Measurements from ENCODE around the gene LKAAEAR1.
A peak's percentile ranks its signal among the peaks of the same experiment; 100 is the strongest.

The LKAAEAR1 gene

DNA sequence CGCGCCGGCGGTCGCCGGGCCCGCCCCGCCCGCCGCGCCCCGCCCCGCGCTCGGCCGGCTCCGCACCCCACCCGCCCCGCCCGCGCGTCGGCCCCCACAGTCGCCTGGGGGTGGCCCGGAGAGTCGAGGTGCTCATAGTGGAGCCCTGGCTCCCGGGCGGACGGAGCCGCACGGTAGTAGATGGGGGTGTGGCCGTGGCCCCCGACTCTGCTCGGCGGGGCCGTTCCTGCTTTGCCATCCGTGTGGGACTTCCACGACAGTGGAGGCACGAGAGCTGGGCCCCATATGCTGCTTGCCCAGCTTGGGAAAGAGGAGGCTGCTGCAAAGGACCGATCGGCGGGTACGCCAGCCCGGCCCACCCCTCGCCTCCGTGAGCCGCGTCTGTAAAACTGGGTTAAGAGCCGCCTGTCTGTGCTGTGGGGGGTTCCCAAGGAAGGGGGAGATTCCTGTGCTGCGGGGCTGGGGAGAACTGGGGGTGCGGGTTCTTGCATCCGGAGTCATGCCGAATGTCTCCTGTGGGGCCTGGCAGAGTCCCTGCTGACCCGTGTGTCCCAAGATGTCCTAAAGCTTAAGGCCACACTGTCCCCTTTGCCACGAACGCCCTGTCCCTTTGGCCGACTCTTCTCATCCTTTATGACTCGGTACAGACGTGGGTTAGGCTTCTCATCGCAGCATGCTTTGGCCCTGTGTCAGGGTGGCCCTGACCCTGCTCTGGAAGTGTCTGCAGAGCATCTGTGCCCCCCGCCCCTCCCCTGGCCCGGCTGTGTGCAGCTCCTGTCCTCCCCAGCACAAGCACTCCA, 4.0 kb downstream of the LKAAEAR1 start, which contains the start of gene OPRL1:
OPRL1 (plus strand) TSS at position 70 of the 800 bp plus-strand sequence. CDS start 12,639 bp downstream, outside the sequence.
- CTCF ChIA-PET, result interaction anchor here (0.6 to 6.6 kb wide), 8 partner anchors 8 to 995 kb away, joined by 3 to 59 read pairs (median 6); no protein-coding TSS in a partner anchor
- TF ChIP-seq, protein P1, sequence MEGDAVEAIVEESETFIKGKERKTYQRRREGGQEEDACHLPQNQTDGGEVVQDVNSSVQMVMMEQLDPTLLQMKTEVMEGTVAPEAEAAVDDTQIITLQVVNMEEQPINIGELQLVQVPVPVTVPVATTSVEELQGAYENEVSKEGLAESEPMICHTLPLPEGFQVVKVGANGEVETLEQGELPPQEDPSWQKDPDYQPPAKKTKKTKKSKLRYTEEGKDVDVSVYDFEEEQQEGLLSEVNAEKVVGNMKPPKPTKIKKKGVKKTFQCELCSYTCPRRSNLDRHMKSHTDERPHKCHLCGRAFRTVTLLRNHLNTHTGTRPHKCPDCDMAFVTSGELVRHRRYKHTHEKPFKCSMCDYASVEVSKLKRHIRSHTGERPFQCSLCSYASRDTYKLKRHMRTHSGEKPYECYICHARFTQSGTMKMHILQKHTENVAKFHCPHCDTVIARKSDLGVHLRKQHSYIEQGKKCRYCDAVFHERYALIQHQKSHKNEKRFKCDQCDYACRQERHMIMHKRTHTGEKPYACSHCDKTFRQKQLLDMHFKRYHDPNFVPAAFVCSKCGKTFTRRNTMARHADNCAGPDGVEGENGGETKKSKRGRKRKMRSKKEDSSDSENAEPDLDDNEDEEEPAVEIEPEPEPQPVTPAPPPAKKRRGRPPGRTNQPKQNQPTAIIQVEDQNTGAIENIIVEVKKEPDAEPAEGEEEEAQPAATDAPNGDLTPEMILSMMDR (conservative IDR thresholded peaks at IDR 0.05; ENCODE audit: low read depth), result no peak
- DNase-seq (ENCODE audit: low spot score), result peak; percentile 69
- POLR2A ChIA-PET (ENCODE audit: low non-redundant PET), result no interaction called here
- peak within 1 kb of the TSS; percentile 77 for H3K27ac ChIP-seq

DNA sequence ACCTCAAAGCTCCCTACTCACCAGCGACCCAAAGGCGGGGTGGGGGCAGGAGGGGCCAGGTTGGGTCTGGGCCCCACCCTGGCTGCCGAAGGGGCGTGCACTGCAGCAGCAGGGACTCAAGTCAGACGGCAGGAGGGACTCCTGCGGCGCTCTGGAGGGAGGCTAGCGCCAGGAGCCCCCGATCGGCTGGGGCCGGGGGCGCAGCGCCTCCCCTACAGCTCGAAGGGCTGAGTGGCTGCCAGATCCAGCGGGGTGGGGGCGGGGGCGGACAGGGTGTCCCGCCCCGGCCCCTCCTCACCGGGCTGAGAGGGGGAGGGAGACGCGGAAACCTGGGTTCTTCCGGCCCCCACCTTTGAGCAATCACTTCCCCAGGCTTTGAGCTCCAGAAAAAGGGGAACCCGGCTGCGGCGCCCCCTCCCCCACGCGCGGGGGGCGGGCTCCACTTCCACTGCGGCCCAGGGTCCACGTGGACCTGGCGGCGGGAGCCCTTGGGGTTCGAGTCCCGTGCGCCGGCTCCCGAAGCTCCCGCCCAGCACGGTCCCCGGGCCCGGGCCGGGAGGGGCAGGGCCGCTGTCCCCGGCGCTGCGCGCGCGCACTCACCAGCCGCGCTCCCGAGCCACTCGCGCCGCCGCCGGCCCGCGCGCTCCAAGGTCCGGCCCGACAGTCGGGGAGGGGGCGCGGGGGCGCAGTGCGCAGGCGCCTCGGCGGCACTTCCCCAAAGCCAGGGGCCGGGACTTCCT, 4.8 kb downstream of the LKAAEAR1 start, which contains the start of gene RGS19:
RGS19 (minus strand) TSS at position 246 of the 740 bp plus-strand sequence. CDS start 2,632 bp downstream, outside the sequence.
- CTCF ChIA-PET, result interaction anchor here (0.6 to 6.6 kb wide), 9 partner anchors 10 to 799 kb away, joined by 3 to 59 read pairs (median 4); no protein-coding TSS in a partner anchor
- peak within 1 kb of the TSS; percentile 77 for H3K27ac ChIP-seq
- POLR2A ChIA-PET (ENCODE audit: low non-redundant PET), result no interaction called here
- no peak for DNase-seq (ENCODE audit: low spot score)
- TF ChIP-seq, protein P1 (conservative IDR thresholded peaks at IDR 0.05; ENCODE audit: low read depth), result no peak

DNA sequence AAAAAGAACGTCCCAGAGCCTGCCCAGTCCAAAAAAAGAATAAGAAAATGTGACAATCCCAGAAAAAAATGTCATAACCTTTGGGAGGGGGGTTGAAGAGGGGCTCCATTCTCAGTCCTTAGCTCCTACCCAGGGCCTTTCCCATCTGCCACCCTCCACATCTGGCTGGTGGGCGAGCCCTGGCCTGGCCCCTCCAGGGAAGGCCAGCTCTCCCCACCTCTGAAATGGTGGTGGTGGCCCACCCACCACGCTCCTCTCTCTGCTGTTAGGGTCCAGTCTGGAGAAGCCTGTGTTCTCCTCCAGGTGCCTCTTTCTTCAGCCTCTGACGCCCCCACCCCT, 5.3 kb downstream of the LKAAEAR1 start:
- POLR2A ChIA-PET (ENCODE audit: low non-redundant PET), result no interaction called here
- no peak for DNase-seq (ENCODE audit: low spot score)
- CTCF ChIA-PET, result interaction anchor here (0.6 to 6.6 kb wide), 8 partner anchors 9 to 799 kb away, joined by 3 to 59 read pairs (median 5); no protein-coding TSS in a partner anchor
- TF ChIP-seq, protein P1 (conservative IDR thresholded peaks at IDR 0.05; ENCODE audit: low read depth), result no peak
- H3K27ac ChIP-seq, result peak overlapping the region; percentile 77

DNA sequence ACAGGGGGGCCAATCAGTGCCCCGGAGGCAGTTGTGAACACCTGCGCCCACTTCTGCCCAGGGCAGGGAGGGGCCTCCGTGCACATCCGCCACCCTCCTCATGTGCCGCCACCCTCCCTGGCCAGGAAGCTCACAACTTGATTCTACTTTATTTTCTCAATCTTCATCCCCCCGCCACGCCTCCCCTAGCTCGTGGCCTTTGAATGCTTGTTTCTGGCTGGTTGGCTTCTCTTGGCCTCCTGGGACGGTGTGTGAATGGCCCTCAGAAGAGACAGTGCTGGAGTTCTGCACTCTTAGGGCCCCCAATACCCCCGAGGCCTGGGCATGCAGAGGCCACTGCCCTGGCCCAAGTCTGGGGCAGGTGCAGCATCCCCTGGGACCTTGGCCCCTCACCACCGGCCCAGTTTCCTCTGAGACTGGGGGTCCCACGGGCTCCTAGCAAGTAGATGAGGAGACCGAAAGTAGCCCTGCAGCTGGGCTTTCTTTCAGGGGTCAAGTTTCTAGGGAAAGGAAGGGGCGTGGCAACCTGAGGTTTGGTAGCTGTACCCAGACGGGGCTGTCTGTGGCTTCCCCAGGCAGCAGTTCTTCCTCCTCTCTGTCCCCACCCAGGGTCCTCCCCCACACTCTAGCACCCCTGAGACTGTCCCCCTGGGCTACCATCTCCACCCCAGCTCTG, 6.2 kb downstream of the LKAAEAR1 start:
- peak overlapping the region; percentile 77 for H3K27ac ChIP-seq
- POLR2A ChIA-PET (ENCODE audit: low non-redundant PET), result interaction anchor here (1.0 kb wide), 1 partner anchor 10 kb away, joined by 3 read pairs; no protein-coding TSS in a partner anchor
- TF ChIP-seq, protein P1 (conservative IDR thresholded peaks at IDR 0.05; ENCODE audit: low read depth), result no peak
- CTCF ChIA-PET, result interaction anchor here (0.5 to 6.6 kb wide), 5 partner anchors 8 to 1490 kb away, joined by 4 to 59 read pairs (median 10); no protein-coding TSS in a partner anchor
- no peak for DNase-seq (ENCODE audit: low spot score)

DNA sequence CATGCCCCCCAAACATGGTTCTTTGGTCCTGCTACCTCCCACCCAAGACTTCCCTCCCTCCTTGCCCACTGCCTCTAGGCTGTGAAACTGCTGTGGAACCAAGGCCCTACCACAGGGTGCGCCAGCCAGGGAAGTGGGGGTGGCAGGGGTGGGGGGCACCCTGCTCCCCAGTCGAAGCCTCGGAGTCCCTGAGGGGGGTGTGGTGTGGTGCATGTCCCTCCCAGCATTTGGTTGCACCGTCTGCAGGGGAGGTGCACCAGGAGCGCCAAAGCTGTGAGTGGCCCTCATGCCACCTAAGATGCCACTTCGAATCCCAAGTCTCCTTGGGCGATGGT, 6.7 kb downstream of the LKAAEAR1 start:
- TF ChIP-seq, protein P1 (conservative IDR thresholded peaks at IDR 0.05; ENCODE audit: low read depth), result no peak
- peak overlapping the region; percentile 77 for H3K27ac ChIP-seq
- no peak for DNase-seq (ENCODE audit: low spot score)
- ChIA-PET CTCF (interaction anchor here (0.5 to 5.2 kb wide), 4 partner anchors 8 to 1489 kb away, joined by 4 to 38 read pairs (median 8); no protein-coding TSS in a partner anchor), POLR2A (ENCODE audit: low non-redundant PET) (interaction anchor here (1.0 kb wide), 1 partner anchor 9 kb away, joined by 3 read pairs; no protein-coding TSS in a partner anchor)

Measured in RWPE1 (cell line).